ENCODE data around the gene ANKRD29.

Gene ANKRD29

DNA sequence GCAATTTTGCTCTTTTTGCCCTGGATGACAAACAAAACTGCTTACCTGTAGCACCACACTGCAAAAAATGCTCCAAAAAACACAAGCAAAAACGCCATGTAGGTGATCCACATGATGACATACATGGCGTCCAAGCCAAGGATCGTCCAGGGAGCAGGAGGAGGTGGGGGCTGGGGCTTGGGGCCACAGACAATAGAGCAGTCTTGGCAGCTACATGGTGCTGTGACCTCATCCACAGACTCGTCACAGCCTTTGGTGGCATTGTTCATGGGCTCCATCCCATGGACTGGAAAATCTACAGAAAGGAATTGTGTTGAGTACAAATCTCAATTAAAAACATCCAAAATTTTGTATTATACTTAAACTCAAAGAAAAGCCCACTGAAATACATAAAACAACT is 102.5 kb downstream of the ANKRD29 start:
- TF ChIP-seq SIN3A (IDR thresholded peaks at IDR 0.05; ENCODE audit: borderline replicate concordance, insufficient read depth, low read length) (no peak), POLR2AphosphoS5 (IDR thresholded peaks at IDR 0.05; ENCODE audit: low read depth, low read length) (no peak), TAF1 (IDR thresholded peaks at IDR 0.05; ENCODE audit: borderline replicate concordance, insufficient read depth, low read length) (no peak), FOXP2 (optimal IDR thresholded peaks at IDR 0.05; ENCODE audit: borderline replicate concordance, extremely low read depth, extremely low read length, insufficient read depth) (no peak)
- TF ChIP-seq, protein P1, sequence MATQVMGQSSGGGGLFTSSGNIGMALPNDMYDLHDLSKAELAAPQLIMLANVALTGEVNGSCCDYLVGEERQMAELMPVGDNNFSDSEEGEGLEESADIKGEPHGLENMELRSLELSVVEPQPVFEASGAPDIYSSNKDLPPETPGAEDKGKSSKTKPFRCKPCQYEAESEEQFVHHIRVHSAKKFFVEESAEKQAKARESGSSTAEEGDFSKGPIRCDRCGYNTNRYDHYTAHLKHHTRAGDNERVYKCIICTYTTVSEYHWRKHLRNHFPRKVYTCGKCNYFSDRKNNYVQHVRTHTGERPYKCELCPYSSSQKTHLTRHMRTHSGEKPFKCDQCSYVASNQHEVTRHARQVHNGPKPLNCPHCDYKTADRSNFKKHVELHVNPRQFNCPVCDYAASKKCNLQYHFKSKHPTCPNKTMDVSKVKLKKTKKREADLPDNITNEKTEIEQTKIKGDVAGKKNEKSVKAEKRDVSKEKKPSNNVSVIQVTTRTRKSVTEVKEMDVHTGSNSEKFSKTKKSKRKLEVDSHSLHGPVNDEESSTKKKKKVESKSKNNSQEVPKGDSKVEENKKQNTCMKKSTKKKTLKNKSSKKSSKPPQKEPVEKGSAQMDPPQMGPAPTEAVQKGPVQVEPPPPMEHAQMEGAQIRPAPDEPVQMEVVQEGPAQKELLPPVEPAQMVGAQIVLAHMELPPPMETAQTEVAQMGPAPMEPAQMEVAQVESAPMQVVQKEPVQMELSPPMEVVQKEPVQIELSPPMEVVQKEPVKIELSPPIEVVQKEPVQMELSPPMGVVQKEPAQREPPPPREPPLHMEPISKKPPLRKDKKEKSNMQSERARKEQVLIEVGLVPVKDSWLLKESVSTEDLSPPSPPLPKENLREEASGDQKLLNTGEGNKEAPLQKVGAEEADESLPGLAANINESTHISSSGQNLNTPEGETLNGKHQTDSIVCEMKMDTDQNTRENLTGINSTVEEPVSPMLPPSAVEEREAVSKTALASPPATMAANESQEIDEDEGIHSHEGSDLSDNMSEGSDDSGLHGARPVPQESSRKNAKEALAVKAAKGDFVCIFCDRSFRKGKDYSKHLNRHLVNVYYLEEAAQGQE (IDR thresholded peaks at IDR 0.05; ENCODE audit: insufficient read depth in 1 of 2, low read depth in 2 of 2, low read length in 2 of 2), result no peak

DNA sequence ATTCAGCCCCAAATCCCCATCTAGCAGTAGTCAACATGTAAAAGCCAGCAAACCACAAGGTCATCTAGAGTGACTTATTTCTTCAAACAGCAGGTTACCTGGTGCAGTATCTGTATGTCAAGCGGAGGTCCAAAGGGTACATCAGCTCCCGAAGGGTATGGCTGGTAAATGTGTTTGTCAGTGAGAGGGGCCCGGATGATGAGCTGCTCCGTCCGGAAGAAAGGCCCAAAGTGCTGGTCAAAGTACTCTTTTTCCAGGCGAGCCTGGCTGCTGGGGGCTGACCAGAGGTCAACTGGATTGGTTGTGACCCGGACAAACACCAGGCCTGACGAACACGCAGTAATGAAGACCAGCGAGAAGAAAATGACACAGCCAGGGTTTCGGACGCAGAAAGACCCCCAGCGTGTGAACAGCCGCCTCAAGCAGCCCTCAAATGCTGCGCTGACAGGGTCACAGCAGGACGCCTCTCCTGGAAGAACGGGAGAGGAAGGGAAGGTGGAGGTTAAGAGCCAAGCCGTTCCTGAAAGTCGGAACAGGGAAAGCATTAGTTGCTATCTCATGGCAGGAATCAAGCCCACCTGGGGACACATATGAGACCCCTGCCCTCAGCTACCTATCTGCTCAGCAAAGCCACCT is 106.4 kb downstream of the ANKRD29 start:
- TF ChIP-seq SIN3A (IDR thresholded peaks at IDR 0.05; ENCODE audit: borderline replicate concordance, insufficient read depth, low read length), result no peak
- TF ChIP-seq TAF1 (IDR thresholded peaks at IDR 0.05; ENCODE audit: borderline replicate concordance, insufficient read depth, low read length), result no peak
- TF ChIP-seq, protein P1 (IDR thresholded peaks at IDR 0.05; ENCODE audit: insufficient read depth in 1 of 2, low read depth in 2 of 2, low read length in 2 of 2), result no peak
- no peak for TF ChIP-seq FOXP2 (optimal IDR thresholded peaks at IDR 0.05; ENCODE audit: borderline replicate concordance, extremely low read depth, extremely low read length, insufficient read depth)
- TF ChIP-seq POLR2AphosphoS5 (IDR thresholded peaks at IDR 0.05; ENCODE audit: low read depth, low read length), result no peak

DNA sequence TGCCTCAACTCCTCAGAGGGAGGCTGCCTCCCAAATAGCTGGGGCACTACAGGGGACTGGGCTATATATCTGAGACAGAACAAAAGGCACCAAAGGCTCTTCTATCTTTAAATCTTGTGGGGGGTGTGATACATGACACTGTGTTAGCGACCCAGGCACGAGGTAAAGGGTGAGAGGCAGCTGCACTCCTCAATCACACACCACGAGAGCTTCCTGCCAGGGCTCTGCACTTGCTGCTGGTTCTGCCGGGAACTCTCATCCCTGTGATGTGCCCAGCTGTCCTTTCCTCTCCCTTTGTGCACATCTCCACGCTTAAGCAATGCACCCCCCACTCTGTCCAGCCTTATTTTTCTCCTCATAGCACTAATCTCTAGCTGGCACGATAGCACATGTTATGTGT is 108.8 kb downstream of the ANKRD29 start:
- TF ChIP-seq, protein P1 (IDR thresholded peaks at IDR 0.05; ENCODE audit: insufficient read depth in 1 of 2, low read depth in 2 of 2, low read length in 2 of 2), result no peak
- TF ChIP-seq TAF1 (IDR thresholded peaks at IDR 0.05; ENCODE audit: borderline replicate concordance, insufficient read depth, low read length), result no peak

DNA sequence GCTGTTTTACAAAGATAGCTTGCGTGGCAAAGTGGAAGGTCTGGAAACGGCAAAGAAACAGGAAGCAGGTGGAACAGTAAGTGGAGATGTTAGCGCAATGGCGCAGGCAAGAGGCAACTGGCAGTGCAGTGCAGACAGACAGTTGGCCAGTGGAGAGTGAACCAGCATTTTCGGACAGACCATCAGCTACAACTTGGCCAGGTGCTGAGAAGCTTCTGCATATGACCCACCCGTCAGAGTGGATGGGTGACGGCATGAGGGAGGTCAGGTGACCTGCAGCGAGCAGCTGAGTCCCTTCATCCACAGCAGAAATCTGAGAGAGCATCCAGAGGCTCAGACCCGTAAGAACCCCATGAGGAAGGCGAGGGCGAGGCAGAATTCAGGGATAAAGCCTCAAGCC is 110.2 kb downstream of the ANKRD29 start:
- TF ChIP-seq FOXP2 (optimal IDR thresholded peaks at IDR 0.05; ENCODE audit: borderline replicate concordance, extremely low read depth, extremely low read length, insufficient read depth), result no peak
- no peak for TF ChIP-seq TAF1 (IDR thresholded peaks at IDR 0.05; ENCODE audit: borderline replicate concordance, insufficient read depth, low read length)
- no peak for TF ChIP-seq SIN3A (IDR thresholded peaks at IDR 0.05; ENCODE audit: borderline replicate concordance, insufficient read depth, low read length)
- no peak for TF ChIP-seq POLR2AphosphoS5 (IDR thresholded peaks at IDR 0.05; ENCODE audit: low read depth, low read length)
- TF ChIP-seq, protein P1 (IDR thresholded peaks at IDR 0.05; ENCODE audit: insufficient read depth in 1 of 2, low read depth in 2 of 2, low read length in 2 of 2), result no peak

DNA sequence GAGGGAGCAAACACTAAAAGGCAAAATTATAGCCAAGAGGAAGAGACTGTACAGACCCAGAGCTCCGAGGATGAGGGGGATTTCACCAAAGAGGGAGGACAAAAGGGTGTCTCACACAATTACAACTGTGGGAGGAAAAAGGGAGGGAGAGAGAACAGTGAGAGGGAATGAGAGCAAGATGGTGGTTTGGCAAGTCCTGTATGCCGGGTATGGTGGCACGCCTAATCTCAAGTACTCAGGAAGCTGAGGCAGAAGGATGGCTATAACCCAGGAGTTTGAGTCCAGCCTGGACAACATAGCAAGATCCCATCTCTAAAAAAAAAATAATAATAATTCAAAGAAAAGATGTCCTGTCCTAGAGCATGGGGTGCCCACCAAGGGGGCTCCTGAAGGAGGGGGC is 110.7 kb downstream of the ANKRD29 start:
- TF ChIP-seq TAF1 (IDR thresholded peaks at IDR 0.05; ENCODE audit: borderline replicate concordance, insufficient read depth, low read length) (no peak), FOXP2 (optimal IDR thresholded peaks at IDR 0.05; ENCODE audit: borderline replicate concordance, extremely low read depth, extremely low read length, insufficient read depth) (no peak), POLR2AphosphoS5 (IDR thresholded peaks at IDR 0.05; ENCODE audit: low read depth, low read length) (no peak), SIN3A (IDR thresholded peaks at IDR 0.05; ENCODE audit: borderline replicate concordance, insufficient read depth, low read length) (no peak)
- TF ChIP-seq, protein P1 (IDR thresholded peaks at IDR 0.05; ENCODE audit: insufficient read depth in 1 of 2, low read depth in 2 of 2, low read length in 2 of 2), result no peak
